GM12872 (cell line): ENCODE measurements around the gene RAPGEF6.

Experiments used
- TF ChIP-seq, protein P1 (sequence below): IDR thresholded peaks from 3 replicates; pipeline ENCODE4 v1.5.1; 2011; ENCODE audit warnings: low read depth, mild to moderate bottlenecking, low read length, moderate library complexity; ENCODE audit not compliant: insufficient read depth

Gene RAPGEF6

DNA sequence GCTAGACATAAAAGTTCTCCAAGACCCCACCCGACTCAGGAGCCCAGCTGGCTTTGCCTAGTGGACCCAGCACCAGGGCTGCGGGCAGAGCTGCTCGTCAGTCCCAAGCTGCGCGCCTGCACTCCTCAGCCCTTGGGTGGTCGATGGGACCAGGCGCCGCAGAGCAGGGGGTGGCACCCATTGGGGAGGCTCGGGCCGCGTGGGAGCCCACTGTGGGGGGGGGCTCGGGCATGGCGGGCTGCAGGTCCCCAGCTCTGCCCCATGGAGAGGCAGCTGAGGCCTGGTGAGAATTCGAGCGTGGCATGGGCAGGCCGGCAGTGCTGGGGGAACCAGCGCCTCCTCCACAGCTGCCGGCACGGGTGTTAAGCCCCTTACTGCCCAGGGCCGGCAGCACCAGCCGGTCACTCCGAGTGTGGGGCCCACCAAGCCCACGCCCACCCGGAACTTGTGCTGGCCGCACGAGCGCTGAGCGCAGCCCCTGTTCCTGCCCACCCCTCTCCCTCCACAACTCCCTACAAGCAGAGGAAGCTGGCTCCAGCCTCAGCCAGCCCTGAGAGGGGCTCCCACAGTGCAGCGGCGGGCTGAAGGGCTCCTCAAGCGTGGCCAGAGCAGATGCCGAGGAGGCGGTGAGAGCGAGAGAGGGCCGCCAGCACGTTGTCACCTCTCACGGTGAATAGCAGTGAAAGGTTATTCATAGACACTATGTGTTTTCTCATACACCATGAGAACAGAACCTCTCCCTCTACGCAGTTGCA lies 54.9 kb downstream of the RAPGEF6 start:
- TF ChIP-seq, protein P1, sequence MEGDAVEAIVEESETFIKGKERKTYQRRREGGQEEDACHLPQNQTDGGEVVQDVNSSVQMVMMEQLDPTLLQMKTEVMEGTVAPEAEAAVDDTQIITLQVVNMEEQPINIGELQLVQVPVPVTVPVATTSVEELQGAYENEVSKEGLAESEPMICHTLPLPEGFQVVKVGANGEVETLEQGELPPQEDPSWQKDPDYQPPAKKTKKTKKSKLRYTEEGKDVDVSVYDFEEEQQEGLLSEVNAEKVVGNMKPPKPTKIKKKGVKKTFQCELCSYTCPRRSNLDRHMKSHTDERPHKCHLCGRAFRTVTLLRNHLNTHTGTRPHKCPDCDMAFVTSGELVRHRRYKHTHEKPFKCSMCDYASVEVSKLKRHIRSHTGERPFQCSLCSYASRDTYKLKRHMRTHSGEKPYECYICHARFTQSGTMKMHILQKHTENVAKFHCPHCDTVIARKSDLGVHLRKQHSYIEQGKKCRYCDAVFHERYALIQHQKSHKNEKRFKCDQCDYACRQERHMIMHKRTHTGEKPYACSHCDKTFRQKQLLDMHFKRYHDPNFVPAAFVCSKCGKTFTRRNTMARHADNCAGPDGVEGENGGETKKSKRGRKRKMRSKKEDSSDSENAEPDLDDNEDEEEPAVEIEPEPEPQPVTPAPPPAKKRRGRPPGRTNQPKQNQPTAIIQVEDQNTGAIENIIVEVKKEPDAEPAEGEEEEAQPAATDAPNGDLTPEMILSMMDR = no peak

DNA sequence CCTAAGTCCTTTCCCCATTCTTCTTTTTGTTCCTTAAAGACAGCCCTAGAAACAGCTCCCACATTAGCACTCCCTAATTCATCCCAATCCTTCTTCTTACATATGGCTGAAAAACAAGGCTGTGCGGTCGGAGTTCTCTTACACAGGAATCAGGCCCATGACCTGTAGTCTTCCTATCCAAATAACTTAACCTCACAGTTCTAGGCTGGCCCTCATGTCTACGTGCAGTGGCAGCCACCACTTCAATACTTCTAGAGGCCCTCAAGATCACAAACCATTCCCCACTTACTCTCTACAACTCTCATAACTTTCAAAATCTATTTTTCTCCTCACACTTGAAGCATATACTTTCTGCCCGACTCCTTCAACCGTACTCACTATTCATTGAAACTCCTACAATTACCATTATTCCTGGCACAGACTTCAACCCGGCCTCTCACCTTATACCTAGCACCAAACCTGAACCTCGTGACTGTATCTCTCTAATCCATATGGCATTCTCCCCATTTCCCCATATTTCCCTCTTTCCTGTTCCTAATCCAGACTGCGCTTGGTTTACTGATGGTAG lies 59.3 kb downstream of the RAPGEF6 start:
- TF ChIP-seq, protein P1 = no peak

DNA sequence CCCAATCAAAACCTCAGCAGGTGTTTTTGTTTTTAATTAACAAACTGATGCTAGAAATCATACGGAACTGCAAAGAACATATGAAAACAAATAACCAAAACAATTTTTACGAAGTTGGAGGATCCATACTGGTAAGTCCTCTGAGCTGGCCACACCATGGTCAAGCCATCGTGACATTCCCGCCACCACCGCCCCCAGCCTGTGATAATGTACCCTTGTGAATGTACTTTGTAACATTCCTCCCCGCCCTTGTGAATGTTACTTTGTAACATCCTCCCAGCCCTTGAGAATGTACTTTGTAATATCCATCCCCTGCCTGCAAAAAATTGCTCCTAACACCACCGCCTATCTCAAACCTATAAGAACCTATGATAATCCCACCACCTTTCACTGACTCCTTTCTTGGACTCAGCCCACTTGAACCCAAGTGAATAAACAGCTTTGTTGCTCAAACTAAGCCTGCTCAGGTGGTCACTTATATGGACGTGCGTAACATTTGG lies 63.3 kb downstream of the RAPGEF6 start:
- TF ChIP-seq, protein P1 = no peak

DNA sequence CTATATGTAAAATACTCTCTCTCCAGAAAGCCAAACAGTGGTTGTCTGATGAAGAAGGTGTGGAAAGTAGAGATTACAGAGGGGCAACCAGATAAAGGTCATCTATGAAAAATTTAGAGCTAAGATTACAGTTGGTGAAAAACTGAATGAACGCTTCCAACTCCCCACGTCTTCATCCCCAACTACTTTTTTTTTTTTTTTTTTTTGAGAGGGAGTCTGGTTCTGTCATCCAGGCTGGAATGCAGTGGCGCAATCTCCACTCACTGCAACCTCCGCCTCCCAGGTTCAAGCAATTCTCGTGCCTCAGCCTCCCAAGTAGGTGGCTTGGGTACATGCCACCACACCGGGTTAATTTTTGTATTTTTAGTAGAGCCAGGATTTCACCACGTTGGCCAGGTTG lies 64.3 kb downstream of the RAPGEF6 start:
- TF ChIP-seq, protein P1 = no peak

DNA sequence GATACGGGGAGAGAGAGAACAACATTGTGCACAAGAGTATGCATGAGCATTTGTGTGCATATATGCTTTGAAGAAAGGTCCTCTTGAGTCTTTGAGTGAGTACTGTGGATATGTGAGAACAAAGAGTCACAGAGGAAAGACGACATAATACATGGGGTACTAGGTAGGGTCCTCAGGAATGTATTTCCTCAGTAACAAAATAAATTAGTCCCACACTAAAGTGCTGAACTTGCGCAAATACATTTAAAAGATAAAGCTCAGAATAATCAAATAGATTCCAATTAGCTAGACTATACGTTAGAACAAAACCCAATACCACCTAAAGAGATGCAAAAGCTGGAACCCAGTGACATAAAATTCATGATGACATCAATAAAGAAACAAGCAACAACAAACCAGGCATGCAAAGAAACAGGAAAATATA lies 70.8 kb downstream of the RAPGEF6 start:
- TF ChIP-seq, protein P1 = no peak

DNA sequence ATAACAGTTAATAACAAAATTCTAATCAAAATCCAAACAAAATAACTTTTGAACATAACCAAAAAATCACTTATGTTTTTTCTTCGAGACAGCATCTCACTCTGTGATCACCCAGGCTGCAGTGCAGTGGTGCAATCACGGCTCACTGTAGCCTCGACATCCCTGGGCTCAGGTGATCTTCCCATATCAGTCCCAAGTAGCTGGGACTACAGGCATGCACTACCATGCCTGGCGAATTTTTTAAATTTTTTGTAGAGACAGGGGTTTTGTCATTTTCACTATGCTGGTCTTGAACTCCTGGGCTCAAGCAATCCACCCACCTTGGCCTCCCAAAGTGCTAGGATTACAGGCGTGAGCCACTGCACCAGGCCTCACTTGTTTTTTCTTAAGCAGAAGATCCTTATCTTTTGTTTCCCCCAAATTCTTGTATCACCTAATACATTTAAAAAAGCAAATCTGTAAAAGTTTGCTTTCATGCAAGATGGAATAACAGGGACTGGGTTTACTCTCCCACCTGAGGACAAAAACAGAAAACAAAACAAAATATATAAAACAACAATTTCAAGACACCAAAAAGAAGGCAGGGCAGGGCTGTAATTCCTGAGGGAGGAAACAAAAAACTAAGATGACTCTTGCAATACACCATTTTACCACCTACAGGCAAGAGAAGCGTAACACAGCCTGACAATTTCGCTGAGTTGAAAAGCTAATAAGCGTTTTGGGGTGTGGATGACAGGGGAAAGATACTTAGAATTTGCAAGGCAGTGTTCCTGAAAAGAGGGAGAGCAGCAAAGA lies 71.4 kb downstream of the RAPGEF6 start:
- TF ChIP-seq, protein P1 = no peak

DNA sequence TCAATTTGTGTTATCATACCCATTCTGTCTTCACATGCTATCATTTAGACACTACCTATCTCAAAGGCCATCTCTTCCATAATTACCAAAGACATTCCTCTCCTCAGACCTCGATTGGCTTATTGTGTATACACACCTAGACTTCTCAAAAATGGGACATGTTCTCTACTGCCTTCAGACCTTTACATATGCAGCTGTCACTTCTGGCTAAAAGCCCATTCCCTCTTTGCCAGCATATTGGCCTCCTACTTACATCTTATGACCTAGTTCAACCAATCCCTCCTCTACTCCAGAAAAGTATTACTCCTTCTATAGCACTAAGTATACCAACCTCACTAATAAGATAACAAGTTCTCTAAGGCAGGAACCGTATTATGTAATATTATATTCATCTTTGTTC lies 84.4 kb downstream of the RAPGEF6 start:
- TF ChIP-seq, protein P1 = no peak
